ENCODE measurements around the gene AFM.

- TF ChIP-seq EZH2 (IDR thresholded peaks at IDR 0.05) = no peak
- no peak for TF ChIP-seq POLR2AphosphoS5 (IDR thresholded peaks at IDR 0.05; ENCODE audit: borderline replicate concordance, low read depth, low read length)
- no peak for TF ChIP-seq FOXP2 (optimal IDR thresholded peaks at IDR 0.05; ENCODE audit: control extremely low read depth, extremely low read length, insufficient read depth)
Observed at GRCh38 chr4:73451981-73452747, 29.4 kb upstream of the AFM start.
